NAMALWA (cell line): ENCODE data around the gene CACNA2D1.

Experiments used
- DNase-seq: peaks from one replicate; pipeline ENCODE4 v3.0.0-alpha.2; 2015; ENCODE audit warnings: low spot score

CACNA2D1 gene

DNA sequence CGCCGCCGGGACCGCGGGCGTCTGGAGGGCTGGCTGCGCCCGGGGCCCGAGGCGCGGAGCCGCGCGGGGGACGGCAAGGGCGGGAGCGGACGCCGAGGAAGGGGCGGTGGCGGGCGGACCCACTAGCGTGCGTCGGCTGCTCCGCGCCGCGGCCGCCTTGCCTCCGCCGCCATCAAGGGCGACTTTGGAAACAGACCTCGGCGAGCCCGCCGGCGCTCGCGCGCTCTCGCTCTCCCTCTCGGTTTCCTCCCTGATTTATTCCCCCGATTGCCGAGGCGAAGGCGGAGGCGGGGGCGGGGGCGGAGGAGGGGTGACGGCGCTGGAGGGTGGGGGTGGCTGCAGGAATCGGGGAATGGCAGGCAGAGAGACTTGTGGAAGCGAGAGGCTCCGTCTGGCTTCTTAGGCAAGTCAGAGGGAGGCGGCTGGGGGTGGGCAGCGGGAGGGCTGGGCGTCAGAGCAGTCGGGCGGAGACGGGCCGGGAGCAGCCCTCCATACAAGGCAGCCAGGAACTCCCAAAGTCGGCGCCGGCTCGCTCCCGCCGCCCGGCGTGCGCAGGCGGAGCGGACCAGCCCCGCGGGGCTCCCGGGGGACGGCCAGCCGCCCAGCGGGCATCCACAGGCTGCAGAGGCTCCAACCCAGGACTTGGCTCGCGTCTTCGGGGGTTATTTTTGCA, at the start of gene CACNA2D1:
Gene CACNA2D1, minus strand, starts transcription at position 231 of the 673 bp plus-strand sequence.
- DNase-seq = no peak

DNA sequence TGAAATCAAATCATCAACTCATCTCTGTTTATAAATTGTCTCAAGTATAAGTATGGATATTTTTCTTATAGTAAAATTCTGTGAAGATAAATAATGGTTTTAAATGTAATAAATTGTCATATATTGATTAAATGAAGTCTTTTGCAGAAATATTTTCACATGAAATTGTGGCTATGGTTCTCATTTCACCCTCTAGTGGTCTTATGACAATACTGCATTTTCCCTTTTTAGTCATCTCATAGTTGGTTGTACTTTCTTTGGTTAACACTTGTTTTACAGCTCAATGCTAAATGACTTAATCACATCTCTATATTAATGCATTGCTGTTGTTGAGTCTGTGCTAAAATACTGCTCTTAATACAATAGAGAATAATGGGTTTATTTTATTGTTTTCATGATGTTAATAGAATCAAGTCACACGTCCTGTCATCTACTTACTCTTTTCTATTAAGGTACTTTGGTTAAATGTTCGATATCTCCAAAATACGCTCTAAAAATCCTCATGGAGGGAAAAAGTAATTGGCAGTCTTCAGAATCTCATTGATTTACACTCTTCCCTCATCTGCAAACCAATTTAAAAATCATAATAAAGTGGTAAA, 38.0 kb upstream of the CACNA2D1 start:
- DNase-seq = peak; percentile 63

DNA sequence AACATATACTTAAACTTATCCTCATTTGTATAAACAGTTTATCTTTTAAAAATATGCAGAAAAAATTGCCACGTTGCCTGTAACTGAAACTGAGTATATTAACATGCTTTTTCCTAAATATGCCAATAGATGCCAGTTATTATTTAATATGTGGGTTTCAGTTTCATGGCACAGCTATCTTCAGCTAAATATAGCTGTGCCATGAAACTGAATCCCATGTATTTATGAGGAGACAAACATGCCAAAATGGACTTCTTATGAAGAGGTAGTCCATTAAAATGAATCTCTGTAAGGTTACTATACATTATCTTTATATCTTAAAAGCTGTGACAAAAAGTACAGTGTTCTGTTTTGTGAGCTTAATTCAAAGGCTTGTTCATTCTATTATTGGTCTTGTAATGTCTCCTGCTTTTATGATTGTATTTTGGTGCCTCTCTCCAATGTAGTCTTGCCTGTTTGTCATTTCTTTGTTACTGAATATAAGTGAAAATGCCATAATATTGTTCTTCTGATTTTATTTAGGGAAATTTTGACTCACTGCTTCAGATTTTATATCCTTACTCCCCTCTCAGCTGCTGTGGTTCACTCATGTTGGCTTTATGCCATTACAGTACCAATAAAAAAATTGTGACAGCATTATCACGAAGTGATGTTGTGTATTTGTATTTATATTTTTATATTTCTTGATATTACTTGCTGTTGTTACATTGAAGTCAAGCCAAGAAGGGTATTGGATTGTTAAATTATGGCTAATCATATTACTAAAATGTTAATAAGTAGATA, 34.3 kb upstream of the CACNA2D1 start:
- DNase-seq = no peak

DNA sequence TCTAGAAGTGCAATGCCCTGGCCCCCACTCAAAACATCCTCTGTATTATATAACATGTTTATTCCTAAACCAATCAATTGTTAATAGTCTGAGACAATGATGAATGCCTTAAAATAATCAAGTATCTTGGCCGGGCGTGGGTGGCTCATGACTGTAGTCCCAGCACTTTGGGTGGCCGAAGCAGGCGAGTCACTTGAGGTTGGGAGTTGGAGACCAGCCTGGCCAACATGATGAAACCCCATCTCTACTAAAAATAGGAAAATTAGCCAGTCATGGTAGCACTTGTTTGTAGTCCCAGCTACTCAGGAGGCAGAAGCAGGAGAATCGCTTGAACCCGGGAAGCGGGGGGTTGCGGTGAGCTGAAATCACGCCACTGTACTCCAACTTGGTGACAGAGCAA, 29.4 kb upstream of the CACNA2D1 start:
- DNase-seq = no peak

GRCh38 chr7:82471351-82472020, 27.9 kb upstream of the CACNA2D1 start:
- no peak for DNase-seq

- DNase-seq = no peak
These were observed 25.6 kb upstream of the CACNA2D1 start for GRCh38 chr7:82469207-82469606.

GRCh38 chr7:82468435-82468834, 24.9 kb upstream of the CACNA2D1 start:
- no peak for DNase-seq

GRCh38 chr7:82467020-82467419, 23.4 kb upstream of the CACNA2D1 start:
- DNase-seq = no peak

- no peak for DNase-seq
These were observed 20.8 kb upstream of the CACNA2D1 start for GRCh38 chr7:82464372-82464771.

DNA sequence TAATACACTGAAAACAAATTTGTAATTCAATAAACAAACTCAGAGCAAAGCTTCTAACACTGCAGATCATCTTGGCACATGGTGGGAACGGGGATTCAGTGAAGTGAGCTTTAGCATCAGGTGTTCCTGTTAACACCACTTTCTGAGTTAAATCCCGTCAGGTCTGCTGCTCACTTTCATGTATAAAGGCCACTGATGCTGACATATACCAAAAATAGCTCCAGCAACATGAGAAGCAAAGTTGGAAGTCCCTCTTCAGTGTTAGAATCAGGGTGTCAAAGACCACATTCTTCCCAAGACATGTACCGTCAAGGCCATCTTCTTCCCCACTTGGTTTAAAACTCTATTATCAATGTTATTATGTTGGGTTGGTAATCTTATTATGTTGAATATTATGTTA, 11.7 kb upstream of the CACNA2D1 start:
- no peak for DNase-seq

GRCh38 chr7:82450759-82451158, 7.2 kb upstream of the CACNA2D1 start:
- no peak for DNase-seq

DNA sequence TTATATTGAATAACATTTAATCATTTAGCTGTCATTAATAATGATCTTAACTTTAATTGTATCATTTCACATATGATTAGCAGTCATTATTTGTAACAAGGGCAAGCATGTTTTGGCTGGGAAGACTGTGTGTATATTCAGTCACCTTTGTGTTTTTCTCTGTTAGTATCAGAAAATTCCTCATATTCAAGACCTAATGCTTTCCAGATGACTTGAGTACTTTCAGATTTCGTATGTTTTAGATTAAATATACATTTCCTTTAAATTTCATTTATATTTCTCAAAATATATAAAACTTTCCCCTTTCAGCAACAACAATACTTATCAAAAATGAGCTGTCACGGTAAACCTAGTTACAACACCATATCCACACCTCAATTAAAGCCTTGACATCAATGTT, 6.3 kb upstream of the CACNA2D1 start:
- DNase-seq = no peak

DNA sequence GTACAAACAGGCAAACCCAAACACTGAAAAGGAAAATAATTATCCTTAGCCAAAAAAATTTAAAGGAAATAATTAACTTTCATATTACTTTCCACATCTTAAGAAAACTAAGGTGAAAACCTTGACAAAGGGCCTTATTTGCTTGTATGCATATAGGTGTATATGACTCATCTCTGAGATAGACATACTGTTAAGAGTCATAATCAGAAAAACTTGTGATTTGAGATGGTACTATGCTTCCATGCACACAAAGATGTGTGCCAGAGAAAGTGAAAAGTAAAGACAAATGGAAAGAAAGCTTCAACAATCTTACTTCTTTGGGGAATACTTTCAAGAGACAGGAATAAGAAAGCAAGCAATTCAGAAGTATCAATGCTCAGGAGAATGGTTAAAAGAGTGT, 3.3 kb upstream of the CACNA2D1 start:
- DNase-seq = no peak

DNA sequence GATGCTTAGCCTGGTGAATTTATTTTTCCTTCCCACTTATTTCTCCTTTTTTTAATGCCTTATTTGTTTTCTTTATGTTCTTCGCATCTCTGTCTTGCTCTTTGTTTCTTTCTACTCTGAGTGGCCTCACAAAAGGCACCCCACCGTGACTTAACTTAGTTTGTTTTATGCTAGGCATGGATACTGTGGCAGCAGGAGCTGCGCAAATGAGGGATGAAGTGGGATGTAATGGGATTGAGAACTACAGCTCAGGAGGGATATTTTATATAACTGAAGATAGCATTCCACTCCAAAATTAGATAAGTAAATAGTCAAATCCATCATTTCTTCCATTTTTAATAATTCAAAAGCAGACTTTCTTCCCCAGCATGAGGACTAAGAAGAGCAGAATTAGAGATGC, 1.7 kb upstream of the CACNA2D1 start:
- DNase-seq = no peak

GRCh38 chr7:82444220-82444909, 788 bp upstream of the CACNA2D1 start:
- no peak for DNase-seq

DNA sequence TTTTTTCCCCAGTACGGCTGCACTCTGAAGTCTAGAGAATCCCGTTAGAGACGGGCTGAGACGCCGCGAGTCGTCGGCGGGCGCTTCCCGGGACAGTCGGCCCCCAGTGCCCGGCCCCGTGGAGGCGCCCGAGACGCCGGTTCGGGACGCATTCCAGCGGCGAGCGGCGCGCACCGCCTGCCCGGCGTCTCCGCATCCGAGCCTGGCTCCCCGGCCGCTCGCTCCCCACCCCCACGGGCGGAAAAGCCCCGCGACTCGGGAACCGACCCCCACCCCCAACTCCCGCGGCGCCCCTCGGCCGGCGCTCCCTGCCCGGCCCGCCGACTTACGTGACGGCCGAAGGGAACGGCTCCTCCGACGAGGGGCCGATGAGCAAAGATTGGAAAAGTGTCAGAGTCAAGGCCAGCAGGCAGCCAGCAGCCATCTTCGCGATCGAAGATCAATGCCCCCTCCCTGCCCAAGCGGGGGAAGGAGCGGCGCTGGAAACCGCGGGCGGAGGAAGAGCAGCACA, 486 bp downstream of the CACNA2D1 start:
- no peak for DNase-seq

GRCh38 chr7:82442492-82443035, 1.0 kb downstream of the CACNA2D1 start:
- no peak for DNase-seq

DNA sequence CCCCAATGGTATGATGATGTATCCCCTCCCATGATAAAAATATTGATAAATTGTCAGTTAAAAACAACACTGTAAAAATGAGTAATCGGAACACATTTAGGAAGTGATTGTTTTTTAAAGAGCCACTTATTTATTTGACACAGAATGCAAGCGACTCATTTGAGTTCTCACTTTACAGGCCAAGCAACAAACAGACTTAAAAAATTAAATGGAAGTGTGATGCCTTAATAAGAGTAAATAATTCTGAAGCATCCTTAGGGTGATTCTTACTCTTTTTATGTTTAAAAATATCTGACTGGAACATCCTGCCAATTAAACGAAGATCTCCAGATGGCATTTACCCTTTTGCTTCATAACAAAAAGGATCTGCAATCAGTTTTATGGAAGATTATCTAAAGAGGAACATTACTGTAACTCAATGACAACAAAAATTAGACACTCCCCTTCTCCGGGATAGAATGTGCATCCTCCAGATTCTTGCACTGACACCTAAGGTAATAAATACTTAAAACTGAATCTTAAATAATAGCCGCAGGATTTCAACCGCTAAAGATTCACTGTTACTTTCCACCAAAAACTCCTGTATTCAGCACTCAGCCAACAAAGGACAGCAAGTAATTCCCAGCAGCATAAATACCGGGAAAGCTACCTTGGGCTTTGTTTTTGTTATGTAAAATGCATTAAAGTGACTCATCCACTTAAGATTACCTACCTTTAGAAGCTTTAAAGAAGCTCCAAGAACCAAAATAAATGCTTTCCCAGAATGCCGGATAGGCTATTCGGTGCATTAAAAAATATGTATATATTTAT, 1.7 kb downstream of the CACNA2D1 start:
- DNase-seq = no peak

GRCh38 chr7:82438521-82438920, 5.1 kb downstream of the CACNA2D1 start:
- no peak for DNase-seq

DNA sequence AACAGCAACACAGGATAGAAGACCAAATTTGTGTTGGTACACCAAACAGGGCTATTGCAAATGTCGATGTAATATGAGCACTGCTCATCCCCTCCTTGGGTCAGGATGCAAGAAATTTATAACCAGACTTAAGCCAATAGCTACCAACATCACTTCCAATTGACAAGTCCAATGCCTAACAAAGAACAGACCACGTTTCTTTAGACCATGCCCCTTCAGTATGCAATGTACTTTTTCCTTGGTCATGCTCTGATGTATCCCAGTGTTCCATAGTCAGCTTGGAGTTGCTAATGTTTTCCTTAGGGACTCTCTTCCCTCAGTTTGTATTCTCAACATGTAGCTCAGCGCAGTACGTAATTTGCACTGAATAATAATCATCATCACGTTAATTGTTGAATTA, 7.8 kb downstream of the CACNA2D1 start:
- no peak for DNase-seq
